Stimulated activated CD4-positive, alpha-beta T cell treated with anti-CD3 and anti-CD28 coated beads, Interleukin-1b, Interleukin-23, amount 100 ng/mL, for 4 hours (primary cell): ENCODE measurements around the gene NCBP1.

ENCODE experiments used
- DNase-seq, 2 donors: peaks; one replicate each; pipeline ENCODE4 v3.0.0-alpha.2; 2020; ENCODE audit warnings: low read depth in 2 of 2

The NCBP1 gene

DNA sequence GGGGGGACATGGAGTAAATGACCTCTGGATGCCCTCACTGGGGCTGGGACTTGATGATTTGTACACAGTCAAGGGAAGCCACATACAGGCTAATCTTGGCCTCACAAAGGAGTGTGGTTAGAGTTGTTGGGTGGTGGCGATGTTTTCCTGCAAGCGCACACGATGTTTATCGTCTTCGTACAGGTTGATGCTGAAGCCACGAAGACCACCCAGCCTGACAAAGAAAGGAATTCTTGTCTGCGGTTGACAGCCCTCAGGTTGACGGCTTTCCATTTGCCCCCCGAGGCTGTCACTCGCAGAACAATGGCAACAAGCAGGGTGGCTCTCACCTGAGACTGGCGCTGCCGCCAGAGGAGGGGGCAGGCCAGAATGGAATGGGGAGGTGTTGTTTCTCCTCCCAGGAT, 77.6 kb downstream of the NCBP1 start:
- no peak for DNase-seq

DNA sequence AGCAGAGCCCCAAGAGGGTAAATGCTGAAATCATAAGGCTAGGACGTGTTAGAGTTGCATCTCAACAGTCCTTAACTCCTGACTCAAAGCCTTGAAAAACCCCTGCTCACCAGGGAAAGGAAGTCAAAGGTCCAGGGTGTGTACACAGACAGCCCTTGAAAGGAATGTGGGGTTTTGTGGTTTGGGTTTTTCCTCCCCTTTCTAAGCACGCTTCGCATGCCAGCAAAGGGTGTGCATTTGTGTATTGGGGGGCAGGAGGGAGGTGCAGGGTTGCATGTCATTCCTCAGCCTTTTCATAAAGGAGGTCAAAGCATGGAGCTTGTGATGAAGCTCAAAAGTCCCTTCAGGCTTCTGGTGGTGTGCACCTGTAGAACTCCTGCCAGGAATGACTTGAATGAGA, 80.8 kb downstream of the NCBP1 start:
- DNase-seq: no peak

DNA sequence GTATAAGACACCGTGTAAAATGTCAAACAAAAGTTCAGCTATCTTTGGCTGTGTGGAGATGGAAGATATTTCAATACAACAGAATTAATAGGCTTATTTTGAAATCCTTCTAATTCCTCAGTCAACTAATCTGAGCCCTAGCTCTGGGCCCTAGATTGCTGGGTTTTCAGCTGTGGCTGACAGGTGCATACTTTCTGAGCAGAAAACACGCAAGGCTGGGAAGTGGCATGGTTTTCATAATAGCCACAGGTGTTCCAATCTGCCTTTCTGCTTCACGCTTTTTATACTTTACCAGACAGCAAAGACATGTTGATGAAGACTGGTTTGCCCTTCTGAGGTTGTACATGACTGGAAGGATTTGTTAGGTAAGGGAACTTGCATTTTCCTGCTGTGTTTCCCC, 84.2 kb downstream of the NCBP1 start:
- DNase-seq: no peak

DNA sequence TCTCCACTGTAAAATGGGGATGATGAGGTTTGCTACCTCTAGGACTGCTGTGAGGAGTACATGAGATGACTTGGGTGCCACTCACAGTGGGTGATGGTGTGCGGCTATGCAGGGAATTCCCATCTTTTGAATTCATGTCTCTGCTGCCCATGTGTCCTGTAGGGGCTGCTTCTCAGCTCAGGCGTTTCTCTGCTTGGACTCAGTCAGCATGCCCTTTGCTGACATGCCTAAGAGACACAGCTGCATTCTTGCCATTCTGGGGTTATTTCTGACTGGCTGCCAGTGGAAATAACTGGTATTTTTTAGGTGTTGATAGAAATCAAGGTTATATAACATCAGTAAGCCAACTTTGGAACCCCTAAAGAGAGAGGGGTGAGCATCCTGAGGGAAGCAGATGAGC, 87.8 kb downstream of the NCBP1 start:
- DNase-seq: no peak

DNA sequence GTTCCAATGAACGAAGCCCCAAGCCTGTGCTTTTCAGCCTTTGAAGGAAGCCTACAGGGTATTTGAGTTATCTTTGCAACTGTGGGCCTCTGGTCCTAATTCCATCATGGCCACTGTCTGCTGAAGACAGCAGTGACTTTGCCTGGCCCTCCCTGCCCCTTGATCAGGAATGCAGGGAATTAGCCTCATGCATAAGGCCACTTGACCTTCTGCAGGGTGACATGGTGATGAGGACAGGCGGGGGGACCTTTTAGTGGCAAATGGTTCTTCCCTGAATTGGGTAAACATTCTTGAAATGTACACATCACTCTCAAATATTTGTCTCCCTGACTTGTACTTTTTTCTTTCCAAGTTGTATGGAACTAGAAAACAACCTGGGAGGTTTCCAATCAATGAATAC, 88.7 kb downstream of the NCBP1 start:
- no peak for DNase-seq
